ENCODE results near the gene NARS2.

NARS2 gene

GRCh38 chr11:78497293-78497692, 77.4 kb downstream of the NARS2 start:
- H3K4me3 ChIP-seq (ENCODE audit: low read depth, low read length): no peak overlapping the region
- TF ChIP-seq MAX (IDR thresholded peaks at IDR 0.05; ENCODE audit: low read depth, low read length) (no peak), POLR2A (IDR thresholded peaks at IDR 0.05; ENCODE audit: extremely low read depth, insufficient read length) (no peak), MYC (IDR thresholded peaks at IDR 0.05; ENCODE audit: low read depth, low read length) (no peak), CTCF (IDR thresholded peaks at IDR 0.05; ENCODE audit: low read depth, low read length) (no peak)
- DNase-seq (ENCODE audit: low read depth): no peak

GRCh38 chr11:78493413-78493975, 81.2 kb downstream of the NARS2 start:
- no peak for DNase-seq (ENCODE audit: low read depth)
- no peak overlapping the region for H3K4me3 ChIP-seq (ENCODE audit: low read depth, low read length)
- TF ChIP-seq CTCF (IDR thresholded peaks at IDR 0.05; ENCODE audit: low read depth, low read length): no peak
- TF ChIP-seq MYC (IDR thresholded peaks at IDR 0.05; ENCODE audit: low read depth, low read length): no peak
- TF ChIP-seq MAX (IDR thresholded peaks at IDR 0.05; ENCODE audit: low read depth, low read length): no peak
- TF ChIP-seq POLR2A (IDR thresholded peaks at IDR 0.05; ENCODE audit: extremely low read depth, insufficient read length): no peak

GRCh38 chr11:78492973-78493372, 81.7 kb downstream of the NARS2 start:
- H3K4me3 ChIP-seq (ENCODE audit: low read depth, low read length): no peak overlapping the region
- TF ChIP-seq MAX (IDR thresholded peaks at IDR 0.05; ENCODE audit: low read depth, low read length): no peak
- no peak for TF ChIP-seq CTCF (IDR thresholded peaks at IDR 0.05; ENCODE audit: low read depth, low read length)
- no peak for TF ChIP-seq POLR2A (IDR thresholded peaks at IDR 0.05; ENCODE audit: extremely low read depth, insufficient read length)
- TF ChIP-seq MYC (IDR thresholded peaks at IDR 0.05; ENCODE audit: low read depth, low read length): no peak
- DNase-seq (ENCODE audit: low read depth): no peak

- no peak for DNase-seq (ENCODE audit: low read depth)
- H3K4me3 ChIP-seq (ENCODE audit: low read depth, low read length): no peak overlapping the region
- TF ChIP-seq CTCF (IDR thresholded peaks at IDR 0.05; ENCODE audit: low read depth, low read length) (no peak), POLR2A (IDR thresholded peaks at IDR 0.05; ENCODE audit: extremely low read depth, insufficient read length) (no peak), MAX (IDR thresholded peaks at IDR 0.05; ENCODE audit: low read depth, low read length) (no peak), MYC (IDR thresholded peaks at IDR 0.05; ENCODE audit: low read depth, low read length) (no peak)
Observed at GRCh38 chr11:78489184-78489583, 85.5 kb downstream of the NARS2 start.

GRCh38 chr11:78478536-78478935, 96.1 kb downstream of the NARS2 start:
- no peak for TF ChIP-seq MYC (IDR thresholded peaks at IDR 0.05; ENCODE audit: low read depth, low read length)
- TF ChIP-seq CTCF (IDR thresholded peaks at IDR 0.05; ENCODE audit: low read depth, low read length): no peak
- TF ChIP-seq POLR2A (IDR thresholded peaks at IDR 0.05; ENCODE audit: extremely low read depth, insufficient read length): no peak
- TF ChIP-seq MAX (IDR thresholded peaks at IDR 0.05; ENCODE audit: low read depth, low read length): no peak
- DNase-seq (ENCODE audit: low read depth): no peak
- H3K4me3 ChIP-seq (ENCODE audit: low read depth, low read length): no peak overlapping the region

Data from NB4 (cell line).